GM18508 (cell line): Measurements from ENCODE around the gene IFI30.
"Not testable (repeated sequence)": the region's sequence is repeated elsewhere in the genome, so short reads cannot be mapped to it uniquely, and the experiment has no call there.

Experiments used
- ATAC-seq: cut with Tn5 transposase; IDR thresholded peaks from one replicate; pipeline ENCODE4 v1.9.1; 2021; ENCODE audit warnings: moderate number of reproducible peaks; ENCODE audit not compliant: insufficient read depth, unreplicated experiment

The IFI30 gene

GRCh38 chr19:18152442-18152816, 21.2 kb upstream of the IFI30 start:
- ATAC-seq, result peak; percentile 52

- ATAC-seq, result peak; percentile 47
Measured at GRCh38 chr19:18152817-18153555, 20.6 kb upstream of the IFI30 start, which contains the start of gene PIK3R2. Gene PIK3R2, plus strand, starts transcription at chr19:18153163. Its CDS starts 2,717 bp downstream, at chr19:18155880.

GRCh38 chr19:18153556-18154134, 20.0 kb upstream of the IFI30 start:
- ATAC-seq, result no peak

GRCh38 chr19:18155095-18156087, 18.2 kb upstream of the IFI30 start:
- no peak for ATAC-seq

GRCh38 chr19:18156268-18156667, 17.3 kb upstream of the IFI30 start:
- ATAC-seq, result no peak

GRCh38 chr19:18156841-18157464, 16.7 kb upstream of the IFI30 start:
- no peak for ATAC-seq

- ATAC-seq, result no peak
Measured at GRCh38 chr19:18157465-18158063, 16.0 kb upstream of the IFI30 start.

GRCh38 chr19:18158467-18158866, 15.1 kb upstream of the IFI30 start:
- ATAC-seq, result no peak

GRCh38 chr19:18159059-18159616, 14.5 kb upstream of the IFI30 start:
- not testable (repeated sequence) for ATAC-seq

- no peak for ATAC-seq
Measured at GRCh38 chr19:18159810-18160209, 13.8 kb upstream of the IFI30 start.

GRCh38 chr19:18160493-18160970, 13.1 kb upstream of the IFI30 start:
- no peak for ATAC-seq

- no peak for ATAC-seq
Measured at GRCh38 chr19:18160971-18161635, 12.5 kb upstream of the IFI30 start.

GRCh38 chr19:18161636-18162002, 12.0 kb upstream of the IFI30 start:
- no peak for ATAC-seq

GRCh38 chr19:18164072-18164471, 9.5 kb upstream of the IFI30 start:
- no peak for ATAC-seq

GRCh38 chr19:18165794-18166544, 7.6 kb upstream of the IFI30 start:
- no peak for ATAC-seq

- ATAC-seq, result no peak
Measured at GRCh38 chr19:18167011-18167410, 6.6 kb upstream of the IFI30 start.

- no peak for ATAC-seq
Measured at GRCh38 chr19:18167975-18168645, 5.5 kb upstream of the IFI30 start.
